Measurements from ENCODE around the gene DBN1. TPM values are rescaled to one million over a fixed set of nuclear protein-coding genes. Genes with fewer than 3 reads are reported as not detected.

Gene DBN1
- total and polyA plus RNA-seq, 9 of the 15 experiments (the other 6 are each of a cell fraction or from before 2014, with no cell fraction given) = 0.25 to 87.2 (median 27.9) TPM

GRCh38 chr5:177426566-177427210, 46.7 kb downstream of the DBN1 start, which contains the start of gene GRK6 (continued):
- TF ChIP-seq SIN3B (IDR thresholded peaks at IDR 0.05; ENCODE audit: low read depth) (peak; percentile 60), SFPQ (IDR thresholded peaks at IDR 0.05; ENCODE audit: low read depth, low read length) (no peak), CAMTA2 (CRISPR knock-in tag; conservative IDR thresholded peaks at IDR 0.05) (no peak), ZNF77 (CRISPR knock-in tag; IDR thresholded peaks at IDR 0.05) (no peak), U2AF1 (optimal IDR thresholded peaks at IDR 0.05; ENCODE audit: low read depth, low read length) (peak; percentile 61), NFIC (IDR thresholded peaks at IDR 0.05) (no peak), CBX8 (IDR thresholded peaks at IDR 0.05; ENCODE audit: borderline replicate concordance, extremely low read depth, low read depth, low read length, poor library complexity, severe bottlenecking) (no peak), TFAP4 (CRISPR knock-in tag; IDR thresholded peaks at IDR 0.05; ENCODE audit: borderline replicate concordance) (no peak), TCF3 (CRISPR knock-in tag; IDR thresholded peaks at IDR 0.05) (no peak), NR1H2 (CRISPR knock-in tag; IDR thresholded peaks at IDR 0.05) (0 out of 2 replicates have a peak, but pooled peaks have one; percentile 44), RFX1 (IDR thresholded peaks at IDR 0.05) (no peak), CTCF (IDR thresholded peaks at IDR 0.05 in 2 of 3, conservative IDR thresholded peaks at IDR 0.05 in 1 of 3; ENCODE audit: insufficient read depth in 2 of 3, low read depth in 1 of 3, low read length in 3 of 3) (no peak), KLF16 (IDR thresholded peaks at IDR 0.05) (no peak), ATF1 (CRISPR knock-in tag; IDR thresholded peaks at IDR 0.05) (no peak), ATF1 (tag; IDR thresholded peaks at IDR 0.05) (0 out of 2 replicates have a peak, but pooled peaks have one; percentile 73), CHAMP1 (IDR thresholded peaks at IDR 0.05) (no peak), ZNF707 (CRISPR knock-in tag; conservative IDR thresholded peaks at IDR 0.05) (no peak), ZBTB2 (IDR thresholded peaks at IDR 0.05) (no peak; the same call in 1 of the 2 replicates), NR2C2 (CRISPR knock-in tag; IDR thresholded peaks at IDR 0.05) (peak; percentile 16; the same call in 1 of the 2 replicates), NR2C2 (tag; IDR thresholded peaks at IDR 0.05) (no peak)

Data from K562 (cell line).